Effector memory CD4-positive, alpha-beta T cell (primary cell): ENCODE data around the gene PARP14.
A peak's percentile ranks its signal among the peaks of the same experiment; 100 is the strongest.
"Not testable (repeated sequence)": the region's sequence is repeated elsewhere in the genome, so short reads cannot be mapped to it uniquely, and the experiment has no call there.

Source experiments
- DNase-seq, 3 donors: peaks; one replicate each; pipeline ENCODE4 v3.0.0-alpha.2; 2020
- H3K27ac ChIP-seq: 2 replicates; pipeline ENCODE4 v1.7.0; 2013; ENCODE audit warnings: mild to moderate bottlenecking, low read length, moderate library complexity; ENCODE audit not compliant: insufficient read depth, poor library complexity, severe bottlenecking
- H3K27me3 ChIP-seq: replicated peaks from 2 replicates; pipeline ENCODE4 v1.7.0; 2013; ENCODE audit warnings: mild to moderate bottlenecking, low read length; ENCODE audit not compliant: insufficient read depth, control insufficient read depth, poor library complexity, severe bottlenecking
- H3K36me3 ChIP-seq: 2 replicates; pipeline ENCODE4 v1.7.0; 2013; ENCODE audit warnings: mild to moderate bottlenecking, low read length, moderate library complexity; ENCODE audit not compliant: control insufficient read depth, insufficient read depth
- H3K4me1 ChIP-seq: 2 replicates; pipeline ENCODE4 v1.7.0; 2013; ENCODE audit warnings: low read length, mild to moderate bottlenecking; ENCODE audit not compliant: control insufficient read depth, insufficient read depth, poor library complexity, severe bottlenecking
- H3K4me3 ChIP-seq: 2 replicates; pipeline ENCODE4 v1.7.0; 2013; ENCODE audit warnings: low read length, low read depth, mild to moderate bottlenecking; ENCODE audit not compliant: insufficient read depth, poor library complexity, severe bottlenecking
- H3K9me3 ChIP-seq: 2 replicates; pipeline ENCODE4 v1.7.0; 2013; ENCODE audit warnings: mild to moderate bottlenecking, low read length, moderate library complexity; ENCODE audit not compliant: control insufficient read depth
- total RNA-seq, 3 donors: gene quantifications; one replicate each; lab custom pipeline; 2026; lab: John Stamatoyannopoulos, UW

Gene PARP14
- total RNA-seq = 142 to 231 (median 153) reads per million in 3 donors

GRCh38 chr3:122680475-122681283 lies at the start of gene PARP14:
Gene PARP14, plus strand, starts transcription at chr3:122680839. Its CDS starts 45 bp downstream, at chr3:122680884.
- DNase-seq = peak; percentile 39 to 63 (median 48)
- peaks cover 25% of the 10 kb centered on the region for H3K4me1 ChIP-seq

GRCh38 chr3:122635789-122636188 lies 44.9 kb upstream of the PARP14 start:
- Histone ChIP-seq H3K4me1 (no peaks in the 10 kb centered on the region), H3K36me3 (peaks cover 33% of the 10 kb centered on the region), H3K9me3 (no peaks in the 10 kb centered on the region), H3K4me3 (no peak overlapping the region), H3K27ac (no peak overlapping the region), H3K27me3 (no peaks in the 10 kb centered on the region)
- DNase-seq = no peak

More at GRCh38 chr3:122680475-122681283, at the start of gene PARP14:
- Histone ChIP-seq H3K27me3 (no peaks in the 10 kb centered on the region), H3K36me3 (peaks cover under 1% of the 10 kb centered on the region), H3K27ac (peak within 1 kb of the TSS; percentile 95), H3K4me3 (peak within 1 kb of the TSS; percentile 96), H3K9me3 (no peaks in the 10 kb centered on the region)

- no peak overlapping the region for H3K27ac ChIP-seq
- DNase-seq = no peak
- no peaks in the 10 kb centered on the region for H3K27me3 ChIP-seq
- no peaks in the 10 kb centered on the region for H3K9me3 ChIP-seq
- no peaks in the 10 kb centered on the region for H3K4me1 ChIP-seq
- H3K36me3 ChIP-seq = peaks cover 33% of the 10 kb centered on the region
- H3K4me3 ChIP-seq = no peak overlapping the region
Observed at GRCh38 chr3:122636697-122637096, 43.9 kb upstream of the PARP14 start.

- Histone ChIP-seq H3K27ac (no peak overlapping the region), H3K9me3 (no peaks in the 10 kb centered on the region), H3K4me1 (no peaks in the 10 kb centered on the region), H3K36me3 (peaks cover 17% of the 10 kb centered on the region), H3K27me3 (no peaks in the 10 kb centered on the region), H3K4me3 (no peak overlapping the region)
- DNase-seq = no peak
Observed at GRCh38 chr3:122640437-122640999, 40.1 kb upstream of the PARP14 start.

- Histone ChIP-seq H3K4me1 (no peaks in the 10 kb centered on the region), H3K4me3 (no peak overlapping the region)
- no peak for DNase-seq
Observed at GRCh38 chr3:122642935-122643334, 37.7 kb upstream of the PARP14 start.

GRCh38 chr3:122646146-122646988 lies 34.3 kb upstream of the PARP14 start:
- no peaks in the 10 kb centered on the region for H3K9me3 ChIP-seq
- no peaks in the 10 kb centered on the region for H3K4me1 ChIP-seq
- DNase-seq = no peak
- H3K4me3 ChIP-seq = no peak overlapping the region
- peak overlapping the region; percentile 55 for H3K27ac ChIP-seq
- H3K27me3 ChIP-seq = no peaks in the 10 kb centered on the region
- H3K36me3 ChIP-seq = no peaks in the 10 kb centered on the region

More at GRCh38 chr3:122642935-122643334, 37.7 kb upstream of the PARP14 start:
- H3K9me3 ChIP-seq = no peaks in the 10 kb centered on the region
- H3K27me3 ChIP-seq = no peaks in the 10 kb centered on the region
- H3K36me3 ChIP-seq = no peaks in the 10 kb centered on the region
- no peak overlapping the region for H3K27ac ChIP-seq

- not testable (repeated sequence) for DNase-seq, H3K4me1 ChIP-seq, H3K27me3 ChIP-seq, H3K36me3 ChIP-seq, H3K4me3 ChIP-seq, H3K9me3 ChIP-seq, H3K27ac ChIP-seq
Observed at GRCh38 chr3:122651233-122651907, 29.3 kb upstream of the PARP14 start.

- not testable (repeated sequence) for H3K9me3 ChIP-seq, DNase-seq, H3K27me3 ChIP-seq, H3K27ac ChIP-seq, H3K36me3 ChIP-seq, H3K4me1 ChIP-seq, H3K4me3 ChIP-seq
Observed at GRCh38 chr3:122651962-122652361, 28.7 kb upstream of the PARP14 start.

- H3K27ac ChIP-seq, H3K4me1 ChIP-seq, DNase-seq, H3K4me3 ChIP-seq, H3K9me3 ChIP-seq, H3K27me3 ChIP-seq, H3K36me3 ChIP-seq: not testable (repeated sequence)
Observed at GRCh38 chr3:122658336-122658735, 22.3 kb upstream of the PARP14 start.
